Parathyroid adenoma (tissue), 2 donors: ENCODE results near the gene BARHL1.

Experiments used
- H2AFZ ChIP-seq: fragments of 300-600 bp; sonication (generic); one replicate; pipeline ENCODE4 v1.7.0; 2017; ENCODE audit warnings: antibody characterized with exemption, mild to moderate bottlenecking
- H3K27ac ChIP-seq: fragments of 300-600 bp; sonication (generic); one replicate; pipeline ENCODE4 v1.7.0; 2017
- H3K27me3 ChIP-seq: fragments of 300-600 bp; sonication (generic); one replicate; pipeline ENCODE4 v1.7.0; 2017; ENCODE audit warnings: low read length; ENCODE audit not compliant: control insufficient read depth, insufficient read depth
- H3K36me3 ChIP-seq: fragments of 300-600 bp; sonication (generic); one replicate; pipeline ENCODE4 v1.7.0; 2017; ENCODE audit warnings: low read length; ENCODE audit not compliant: control insufficient read depth, insufficient read depth
- H3K4me1 ChIP-seq: fragments of 300-600 bp; sonication (generic); one replicate; pipeline ENCODE4 v1.7.0; 2017; ENCODE audit warnings: control low read depth
- H3K4me2 ChIP-seq: fragments of 300-600 bp; sonication (generic); one replicate; pipeline ENCODE4 v1.7.0; 2017; ENCODE audit warnings: low read length
- H3K4me3 ChIP-seq: fragments of 300-600 bp; sonication (generic); one replicate; pipeline ENCODE4 v1.7.0; 2017; ENCODE audit warnings: low read depth, low read length
- H3K79me2 ChIP-seq: fragments of 300-600 bp; sonication (generic); one replicate; pipeline ENCODE4 v1.7.0; 2017; ENCODE audit warnings: control low read depth
- H3K9ac ChIP-seq: fragments of 300-600 bp; sonication (generic); one replicate; pipeline ENCODE4 v1.7.0; 2017; ENCODE audit warnings: mild to moderate bottlenecking
- H3K9me3 ChIP-seq: fragments of 300-600 bp; sonication (generic); one replicate; pipeline ENCODE4 v1.7.0; 2017; ENCODE audit warnings: low read length; ENCODE audit not compliant: control insufficient read depth
- TF ChIP-seq, protein P1 (sequence below): fragments of 300-600 bp; sonication (generic); IDR thresholded peaks from one replicate; pipeline ENCODE4 v1.7.0; 2017; ENCODE audit warnings: antibody characterized with exemption, mild to moderate bottlenecking
- donor health status: primary hyperparathyroidism.

The BARHL1 gene

DNA sequence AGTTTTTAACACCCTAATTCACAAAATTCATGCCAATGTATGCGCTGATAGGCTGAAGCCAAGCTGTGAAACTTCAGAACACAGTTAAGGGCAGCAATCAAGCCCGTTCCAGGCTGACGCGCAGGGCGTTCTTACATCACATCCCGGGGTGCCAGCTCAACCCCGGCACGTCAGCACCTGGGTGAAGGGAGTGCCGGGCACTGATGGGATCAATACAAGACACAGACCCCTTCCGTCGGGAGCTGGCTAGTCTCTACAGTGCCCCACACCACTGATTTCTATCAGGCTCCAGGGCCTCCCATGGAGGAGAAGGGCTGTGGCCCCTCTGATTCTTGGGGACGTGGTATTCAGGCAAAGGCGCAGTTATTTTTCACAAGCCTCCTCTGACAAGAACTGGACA, 12.0 kb downstream of the BARHL1 start:
- H3K4me2 ChIP-seq, result no peak overlapping the region
- no peaks in the 10 kb centered on the region for H3K79me2 ChIP-seq
- H3K4me1 ChIP-seq, result no peaks in the 10 kb centered on the region
- no peak overlapping the region for H2AFZ ChIP-seq
- H3K27me3 ChIP-seq, result no peaks in the 10 kb centered on the region
- TF ChIP-seq, protein P1, sequence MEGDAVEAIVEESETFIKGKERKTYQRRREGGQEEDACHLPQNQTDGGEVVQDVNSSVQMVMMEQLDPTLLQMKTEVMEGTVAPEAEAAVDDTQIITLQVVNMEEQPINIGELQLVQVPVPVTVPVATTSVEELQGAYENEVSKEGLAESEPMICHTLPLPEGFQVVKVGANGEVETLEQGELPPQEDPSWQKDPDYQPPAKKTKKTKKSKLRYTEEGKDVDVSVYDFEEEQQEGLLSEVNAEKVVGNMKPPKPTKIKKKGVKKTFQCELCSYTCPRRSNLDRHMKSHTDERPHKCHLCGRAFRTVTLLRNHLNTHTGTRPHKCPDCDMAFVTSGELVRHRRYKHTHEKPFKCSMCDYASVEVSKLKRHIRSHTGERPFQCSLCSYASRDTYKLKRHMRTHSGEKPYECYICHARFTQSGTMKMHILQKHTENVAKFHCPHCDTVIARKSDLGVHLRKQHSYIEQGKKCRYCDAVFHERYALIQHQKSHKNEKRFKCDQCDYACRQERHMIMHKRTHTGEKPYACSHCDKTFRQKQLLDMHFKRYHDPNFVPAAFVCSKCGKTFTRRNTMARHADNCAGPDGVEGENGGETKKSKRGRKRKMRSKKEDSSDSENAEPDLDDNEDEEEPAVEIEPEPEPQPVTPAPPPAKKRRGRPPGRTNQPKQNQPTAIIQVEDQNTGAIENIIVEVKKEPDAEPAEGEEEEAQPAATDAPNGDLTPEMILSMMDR, result no peak
- no peak overlapping the region for H3K27ac ChIP-seq
- H3K4me3 ChIP-seq, result no peak overlapping the region
- no peak overlapping the region for H3K9ac ChIP-seq
- H3K9me3 ChIP-seq, result no peaks in the 10 kb centered on the region
- no peaks in the 10 kb centered on the region for H3K36me3 ChIP-seq

DNA sequence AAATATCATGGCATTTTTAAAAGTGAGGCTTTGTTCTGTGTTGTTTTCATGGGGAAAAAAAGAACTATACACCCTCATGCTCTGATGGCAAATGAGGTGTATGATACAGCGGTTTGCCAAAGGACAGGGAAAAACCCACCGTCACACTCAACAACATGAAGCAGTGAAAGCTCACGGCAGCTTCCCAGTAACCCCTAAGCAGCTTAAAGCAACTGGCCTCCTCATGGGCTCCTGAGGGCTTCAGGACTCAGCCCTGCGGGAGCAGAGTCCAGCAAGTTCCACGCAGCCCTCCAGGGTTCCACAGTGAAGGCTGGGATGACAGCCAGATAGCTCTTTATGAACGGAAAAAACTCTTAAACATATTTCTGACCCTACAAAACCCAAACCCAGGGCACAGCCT, 12.9 kb downstream of the BARHL1 start:
- TF ChIP-seq, protein P1, result no peak

GRCh38 chr9:132596200-132596599, 13.8 kb downstream of the BARHL1 start:
- H3K9me3 ChIP-seq, result no peaks in the 10 kb centered on the region
- H3K4me2 ChIP-seq, result no peak overlapping the region
- H2AFZ ChIP-seq, result no peak overlapping the region
- no peak overlapping the region for H3K27ac ChIP-seq
- no peak overlapping the region for H3K9ac ChIP-seq
- H3K27me3 ChIP-seq, result no peaks in the 10 kb centered on the region
- no peaks in the 10 kb centered on the region for H3K79me2 ChIP-seq
- no peak overlapping the region for H3K4me3 ChIP-seq
- no peaks in the 10 kb centered on the region for H3K4me1 ChIP-seq
- no peaks in the 10 kb centered on the region for H3K36me3 ChIP-seq
- TF ChIP-seq, protein P1, result no peak

More for the DNA sequence above, 12.9 kb downstream of the BARHL1 start:
- no peak overlapping the region for H3K9ac ChIP-seq
- no peaks in the 10 kb centered on the region for H3K36me3 ChIP-seq
- no peak overlapping the region for H3K4me3 ChIP-seq
- H2AFZ ChIP-seq, result no peak overlapping the region
- no peak overlapping the region for H3K27ac ChIP-seq
- no peaks in the 10 kb centered on the region for H3K27me3 ChIP-seq
- H3K4me1 ChIP-seq, result no peaks in the 10 kb centered on the region
- H3K4me2 ChIP-seq, result no peak overlapping the region
- H3K79me2 ChIP-seq, result no peaks in the 10 kb centered on the region
- no peaks in the 10 kb centered on the region for H3K9me3 ChIP-seq

- Histone ChIP-seq H3K27ac (no peak overlapping the region), H3K36me3 (no peaks in the 10 kb centered on the region), H3K4me2 (no peak overlapping the region), H3K9me3 (no peaks in the 10 kb centered on the region), H3K27me3 (no peaks in the 10 kb centered on the region), H2AFZ (no peak overlapping the region), H3K4me3 (no peak overlapping the region), H3K4me1 (no peaks in the 10 kb centered on the region), H3K79me2 (no peaks in the 10 kb centered on the region), H3K9ac (no peak overlapping the region)
- TF ChIP-seq, protein P1, result no peak
These were observed 14.8 kb downstream of the BARHL1 start for GRCh38 chr9:132597073-132597775.
